Dedifferentiated amniotic fluid mesenchymal stem cell (primary cell): Measurements from ENCODE around the gene ZBTB37.
"Not testable (repeated sequence)": the region's sequence is repeated elsewhere in the genome, so short reads cannot be mapped to it uniquely, and the experiment has no call there.

Source experiments
- DNase-seq: peaks from one replicate; pipeline ENCODE4 v3.0.0-alpha.2; 2016; ENCODE audit errors: extremely low spot score

ZBTB37 gene

GRCh38 chr1:173868266-173869020, at the start of gene ZBTB37:
Gene ZBTB37, plus strand, starts transcription at chr1:173868380. Its CDS starts 1,846 bp downstream, at chr1:173870226.
- DNase-seq, result no peak

DNA sequence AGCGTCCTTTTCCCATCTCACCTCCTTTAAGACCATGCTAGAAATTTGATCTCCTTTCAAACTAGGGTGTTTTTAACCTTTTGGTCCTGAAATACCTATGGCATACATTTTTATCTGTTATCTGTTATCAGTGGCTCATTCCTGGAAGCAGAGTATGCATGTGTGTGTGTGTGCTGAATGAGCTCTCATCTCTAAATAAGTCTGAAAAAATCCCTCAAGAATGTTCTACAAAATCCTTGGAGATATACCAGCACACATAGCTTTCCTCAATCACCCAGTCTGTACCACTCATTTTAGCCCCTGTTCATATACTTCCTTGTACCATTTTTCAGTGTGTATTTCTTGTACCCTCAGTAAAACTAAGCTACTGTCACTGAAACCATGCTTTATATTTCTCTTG, 49.7 kb upstream of the ZBTB37 start:
- no peak for DNase-seq

- no peak for DNase-seq
Observed at GRCh38 chr1:173821680-173822079, 46.5 kb upstream of the ZBTB37 start.

GRCh38 chr1:173823781-173824314, 44.3 kb upstream of the ZBTB37 start:
- DNase-seq, result no peak

DNA sequence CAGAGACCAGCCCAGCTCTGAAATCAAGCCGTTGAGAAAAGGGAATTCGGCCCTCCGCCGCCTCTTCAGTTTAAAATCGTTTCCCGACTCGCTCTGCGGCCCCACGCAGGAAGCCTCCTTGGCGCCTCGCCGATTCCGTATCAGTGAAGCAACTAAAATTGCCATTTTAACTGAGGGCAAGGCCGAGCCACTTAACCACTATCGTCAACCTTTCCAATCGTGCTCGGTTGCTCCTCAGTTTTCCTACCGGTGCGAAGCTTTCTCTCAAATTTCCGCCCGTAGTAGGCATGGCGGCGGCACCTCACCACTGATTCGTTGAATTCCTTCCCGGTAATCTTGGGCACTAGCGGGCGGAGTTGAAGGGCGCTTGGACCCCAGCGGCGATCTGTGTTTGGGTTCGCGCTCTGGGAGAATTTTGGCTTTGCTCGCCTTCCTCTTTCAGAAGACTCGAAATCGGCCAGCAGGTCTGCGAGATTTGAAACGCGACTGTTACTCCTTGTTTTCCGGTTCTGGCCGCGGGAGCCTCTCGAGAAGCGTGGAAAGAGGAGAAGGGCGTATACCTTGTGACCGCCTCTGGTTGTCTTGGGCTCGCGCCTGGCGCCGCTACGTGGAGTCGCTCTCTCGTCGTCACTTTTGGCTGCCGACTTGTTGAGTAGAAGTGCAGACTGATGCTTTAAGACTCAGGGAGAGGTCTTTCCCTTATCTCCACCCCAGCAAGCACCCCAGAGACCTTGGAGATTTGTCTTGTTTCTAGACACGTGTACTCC, 43.7 kb upstream of the ZBTB37 start, which contains the start of the genes CENPL and DARS2:
CENPL (minus strand) TSS at position 569 of the 767 bp plus-strand sequence. CDS start 13,584 bp downstream, outside the sequence.
DARS2 (plus strand) TSS at position 359 of the 767 bp plus-strand sequence. CDS start 557 bp downstream, outside the sequence.
- peak; percentile 97 for DNase-seq

DNA sequence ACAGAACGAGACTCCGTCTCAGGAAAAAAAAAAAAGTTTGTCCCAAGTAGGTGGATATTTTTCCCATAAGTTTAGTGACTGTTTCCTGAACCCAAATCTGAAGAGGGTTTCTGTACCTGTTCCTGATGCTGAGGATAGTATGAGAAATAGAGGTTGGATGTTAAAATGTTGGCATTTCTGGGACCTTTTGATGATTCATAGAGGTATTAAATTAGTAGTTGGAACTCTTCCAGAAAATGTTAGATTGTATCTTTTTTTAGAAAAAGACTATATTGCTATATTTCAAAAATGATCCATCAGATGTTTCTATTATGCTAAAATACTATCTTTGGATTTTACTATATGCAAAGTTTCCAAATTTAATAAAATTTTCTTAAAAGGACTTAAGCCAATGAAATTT, 40.6 kb upstream of the ZBTB37 start:
- no peak for DNase-seq

GRCh38 chr1:173832748-173833147, 35.4 kb upstream of the ZBTB37 start:
- no peak for DNase-seq

- DNase-seq, result no peak
Observed at GRCh38 chr1:173852105-173852504, 16.1 kb upstream of the ZBTB37 start.

GRCh38 chr1:173853074-173853473, 15.1 kb upstream of the ZBTB37 start:
- no peak for DNase-seq

DNA sequence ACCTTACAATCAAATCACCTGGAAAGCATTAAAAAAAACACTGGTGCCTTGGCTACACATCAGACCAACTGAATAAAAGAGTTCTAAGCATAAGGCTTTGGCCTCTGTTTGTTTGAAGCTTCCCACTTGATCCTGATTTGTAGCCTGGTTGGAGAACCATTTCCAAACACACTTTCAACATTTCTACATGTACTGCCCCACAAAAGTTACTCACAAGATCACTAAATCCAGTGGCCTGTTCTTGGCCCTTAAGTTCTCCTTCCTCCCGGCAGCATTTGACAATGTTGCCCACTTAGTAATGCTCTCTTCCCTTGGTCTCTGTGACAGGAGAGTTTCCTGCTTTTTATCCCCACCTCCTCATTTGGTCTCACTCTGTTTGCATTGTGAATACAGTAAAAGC, 12.2 kb upstream of the ZBTB37 start:
- no peak for DNase-seq

GRCh38 chr1:173856903-173857302, 11.3 kb upstream of the ZBTB37 start:
- DNase-seq, result no peak

DNA sequence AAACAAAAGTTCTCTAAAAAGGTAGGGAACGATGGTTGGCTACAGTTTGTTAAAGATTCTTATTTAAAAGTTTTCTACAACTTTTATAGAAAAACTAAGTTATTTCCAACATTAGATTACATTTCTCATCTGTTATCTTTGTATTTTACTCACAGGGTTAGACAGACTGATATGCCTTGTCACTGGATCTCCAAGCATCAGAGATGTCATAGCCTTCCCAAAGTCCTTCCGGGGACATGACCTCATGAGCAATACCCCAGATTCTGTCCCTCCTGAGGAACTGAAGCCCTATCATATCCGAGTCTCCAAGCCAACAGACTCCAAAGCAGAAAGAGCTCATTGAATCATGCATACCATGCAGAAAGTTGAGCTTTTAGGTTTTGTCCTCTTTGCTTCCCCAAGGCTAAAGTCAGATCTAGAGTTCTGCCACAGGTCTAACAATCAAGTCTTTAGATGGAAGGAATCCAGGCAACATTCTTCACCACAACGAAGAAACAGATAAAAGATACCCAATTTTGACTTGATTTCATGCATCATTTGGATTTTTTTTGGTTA, 10.7 kb upstream of the ZBTB37 start:
- no peak for DNase-seq

- DNase-seq, result not testable (repeated sequence)
Observed at GRCh38 chr1:173859547-173859946, 8.6 kb upstream of the ZBTB37 start.

DNA sequence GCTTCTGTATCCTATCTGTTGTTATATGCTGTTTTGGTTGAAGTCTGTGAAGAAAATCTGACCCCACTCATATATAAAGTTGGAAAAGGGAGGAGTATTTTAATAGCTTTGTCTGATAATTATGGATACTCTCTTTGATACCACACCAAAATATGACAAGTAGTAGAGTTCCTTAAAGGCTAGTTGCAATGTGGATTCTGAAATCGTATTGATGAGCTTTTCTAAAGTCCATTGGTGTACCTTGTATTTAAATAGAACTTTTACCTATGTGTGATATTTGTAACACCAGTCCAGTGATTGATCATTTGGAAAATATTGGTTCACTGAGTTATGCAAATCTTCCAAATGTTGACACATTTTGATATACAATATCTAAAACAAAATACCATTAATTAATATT, 8.1 kb upstream of the ZBTB37 start:
- DNase-seq, result no peak

GRCh38 chr1:173861731-173862145, 6.4 kb upstream of the ZBTB37 start:
- no peak for DNase-seq

GRCh38 chr1:173862146-173862768, 5.9 kb upstream of the ZBTB37 start:
- DNase-seq, result not testable (repeated sequence)

- DNase-seq, result no peak
Observed at GRCh38 chr1:173862769-173863223, 5.4 kb upstream of the ZBTB37 start.

DNA sequence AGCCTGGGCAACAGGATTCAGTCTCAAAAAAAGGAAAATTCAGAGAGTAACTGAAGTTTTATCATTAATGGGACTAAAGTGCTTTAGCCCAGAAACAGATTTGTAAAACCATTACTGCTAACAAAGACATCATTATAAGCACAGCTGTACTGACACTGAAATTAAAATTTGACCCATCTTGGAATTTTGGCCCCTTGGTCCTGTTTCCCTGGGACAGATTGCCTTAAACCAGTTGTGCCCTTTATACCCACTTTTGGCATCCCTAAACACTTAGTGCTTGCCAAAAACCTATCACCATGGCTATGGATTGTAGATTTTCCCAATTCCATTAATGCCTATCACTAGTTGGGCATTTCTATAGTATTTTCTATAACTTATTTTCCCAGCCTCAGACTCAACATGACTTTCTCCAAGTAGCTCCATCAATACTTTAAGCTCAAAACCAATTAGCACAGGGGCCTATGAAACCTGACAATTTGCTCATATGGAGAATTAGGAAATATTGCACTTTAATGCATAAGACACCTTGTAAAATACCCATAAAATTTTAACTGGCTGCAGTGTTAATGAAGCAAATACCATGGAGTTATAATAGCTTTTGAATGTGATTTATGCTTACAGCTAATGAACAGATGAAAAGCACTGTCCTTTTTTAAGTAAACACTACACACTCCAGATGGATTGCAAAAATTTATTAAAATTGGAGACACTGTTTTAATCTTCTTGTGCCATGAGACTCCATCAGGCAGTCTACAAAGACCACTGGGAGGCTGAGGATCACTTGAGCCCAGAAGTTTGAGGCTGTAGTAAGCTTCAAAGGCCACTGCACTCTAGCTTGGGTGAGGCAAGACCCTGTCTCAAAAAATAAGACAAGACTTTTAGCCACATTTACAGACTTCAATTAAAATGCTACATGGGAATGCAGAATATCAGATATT, 4.7 kb upstream of the ZBTB37 start:
- no peak for DNase-seq

DNA sequence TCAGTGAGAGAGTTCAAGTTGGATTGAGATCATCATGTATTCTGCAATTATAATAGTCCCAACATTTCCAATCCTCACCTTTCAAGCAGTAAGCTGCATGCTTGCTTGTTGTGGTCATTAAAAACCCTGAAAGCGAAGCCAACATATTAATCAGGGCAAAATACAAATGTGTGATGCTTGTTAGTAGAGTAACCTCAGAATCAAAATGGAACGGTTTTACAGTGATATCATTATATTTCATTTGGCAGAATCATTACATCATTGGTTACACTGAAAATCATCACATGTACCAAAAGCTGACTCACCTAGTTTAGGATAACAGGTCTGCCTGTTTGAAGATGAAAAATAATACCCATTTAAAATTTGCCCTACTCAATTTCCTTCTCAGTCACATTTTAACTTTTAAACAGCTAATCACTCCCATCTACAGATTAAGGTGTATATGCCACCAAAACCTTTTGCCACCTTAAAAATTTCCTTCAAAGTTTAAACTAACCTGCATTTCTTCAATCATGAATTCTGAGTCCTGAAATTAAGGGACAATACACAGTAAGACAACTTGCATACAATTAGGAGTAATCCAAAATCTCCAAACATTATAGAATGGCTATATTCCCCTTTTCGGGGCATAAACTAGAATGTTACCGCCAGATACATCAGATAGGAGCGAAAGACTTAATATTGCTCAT, 3.9 kb upstream of the ZBTB37 start:
- DNase-seq, result no peak
